HG02759 (cell line): ENCODE data around the gene M6PR.
"Not testable (repeated sequence)": the region's sequence is repeated elsewhere in the genome, so short reads cannot be mapped to it uniquely, and the experiment has no call there.

Source experiments
- ATAC-seq: cut with Tn5 transposase; IDR thresholded peaks from one replicate; pipeline ENCODE4 v1.9.1; 2021; ENCODE audit warnings: mild to moderate bottlenecking, moderate library complexity; ENCODE audit not compliant: unreplicated experiment

M6PR gene

DNA sequence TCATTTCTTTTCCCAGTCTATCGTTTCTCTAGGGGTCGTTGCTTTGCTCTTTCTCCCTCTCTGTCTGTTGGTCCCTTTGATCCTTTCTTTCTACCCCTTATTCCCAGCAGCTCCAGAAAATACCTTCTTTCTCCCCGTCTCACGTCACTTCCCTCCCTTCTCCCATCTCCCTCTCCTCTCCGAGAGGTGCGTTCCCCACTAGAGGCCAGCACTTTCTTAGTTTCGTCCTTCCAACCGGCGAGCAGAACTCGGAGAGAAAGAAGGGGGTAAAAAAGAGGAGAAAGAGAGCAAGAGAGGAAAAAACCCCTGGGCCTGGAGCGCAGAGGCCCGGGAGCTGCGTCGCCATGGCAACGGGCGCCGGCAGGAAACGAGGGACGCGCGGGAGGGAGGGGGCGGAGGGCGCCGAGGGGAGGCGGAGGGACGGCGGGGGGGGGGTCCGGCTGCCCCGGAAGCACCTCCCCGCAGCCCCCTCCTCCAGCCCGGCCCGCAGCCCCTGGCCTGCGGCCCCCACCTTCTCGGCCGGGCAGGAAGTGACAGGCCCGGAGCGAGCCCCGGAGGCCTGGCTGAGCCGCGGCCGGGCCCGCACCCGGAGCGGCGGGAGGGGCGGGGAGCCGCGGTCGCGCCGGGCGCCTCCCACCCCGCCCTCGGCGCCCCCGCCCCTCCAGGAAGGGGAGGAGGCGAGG is 35.3 kb downstream of the M6PR start, which contains the start of gene PHC1:
PHC1 (plus strand) TSS at position 477 of the 683 bp plus-strand sequence. CDS start 3,169 bp downstream, outside the sequence.
- ATAC-seq: peak; percentile 79

DNA sequence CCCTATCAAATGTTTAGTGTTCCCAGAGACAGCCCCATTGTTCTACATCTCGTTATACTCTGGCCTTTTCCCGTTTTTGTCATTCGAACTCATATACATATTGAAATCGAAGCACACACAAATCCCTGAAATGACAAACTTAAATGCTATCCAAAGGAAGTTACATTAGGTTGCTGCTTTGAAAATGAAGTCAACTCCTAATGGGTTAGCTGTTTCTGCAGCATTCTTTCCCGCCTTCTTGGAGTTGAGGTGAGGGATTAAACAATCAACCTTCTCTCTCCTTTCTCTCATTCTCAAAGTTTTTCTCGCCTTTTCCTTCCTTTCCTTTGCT is 35.8 kb downstream of the M6PR start:
- ATAC-seq: no peak

DNA sequence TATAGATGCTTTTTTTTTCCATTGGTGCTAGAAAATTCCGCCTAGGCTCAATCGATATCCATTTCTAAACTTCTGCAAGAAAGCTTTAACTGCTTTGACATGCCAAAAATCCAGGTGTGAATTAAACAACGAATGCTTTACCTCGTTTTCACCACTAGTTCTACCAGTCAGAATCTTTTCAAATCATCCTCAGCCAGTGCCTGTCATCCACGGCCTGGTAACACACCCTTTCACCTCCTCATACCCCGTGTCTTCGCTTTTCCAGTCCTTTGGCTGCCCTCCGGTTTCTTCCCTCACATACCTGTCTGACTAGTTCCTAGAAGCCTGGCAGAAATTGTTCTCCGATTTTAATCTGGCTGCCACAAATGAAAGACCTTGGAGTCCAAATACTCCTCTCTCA is 36.5 kb downstream of the M6PR start:
- ATAC-seq: no peak

DNA sequence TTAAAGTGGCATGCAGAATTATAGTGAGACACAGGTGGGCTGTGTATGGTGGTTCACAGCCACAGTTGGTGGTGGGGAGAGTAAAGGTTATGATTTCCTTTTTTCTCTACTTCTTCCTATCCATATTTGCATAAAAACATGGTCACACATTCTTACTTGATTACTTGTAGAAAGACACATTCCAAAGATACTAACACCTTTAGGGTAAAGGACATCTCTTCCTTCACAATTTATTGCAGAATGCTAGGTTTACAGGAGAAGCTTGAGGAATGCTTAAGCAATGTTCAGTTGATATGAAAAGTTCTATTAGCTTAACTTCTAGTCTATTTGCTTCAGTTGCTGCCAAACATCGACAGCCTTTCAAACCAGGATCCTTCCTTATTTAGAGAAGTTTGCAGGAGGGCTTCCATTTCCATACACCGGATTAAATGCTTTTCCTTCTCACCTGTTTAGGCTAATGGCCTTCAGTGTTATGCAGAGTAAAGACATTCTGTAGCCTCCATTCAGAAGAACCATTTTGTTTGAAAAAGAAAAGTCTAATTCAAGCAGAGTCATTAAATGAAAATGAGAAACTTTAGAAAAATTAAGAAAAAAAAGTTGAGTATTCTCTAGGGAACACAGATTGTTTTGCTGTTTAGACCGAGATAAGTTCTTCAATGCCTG is 37.7 kb downstream of the M6PR start:
- ATAC-seq: no peak

DNA sequence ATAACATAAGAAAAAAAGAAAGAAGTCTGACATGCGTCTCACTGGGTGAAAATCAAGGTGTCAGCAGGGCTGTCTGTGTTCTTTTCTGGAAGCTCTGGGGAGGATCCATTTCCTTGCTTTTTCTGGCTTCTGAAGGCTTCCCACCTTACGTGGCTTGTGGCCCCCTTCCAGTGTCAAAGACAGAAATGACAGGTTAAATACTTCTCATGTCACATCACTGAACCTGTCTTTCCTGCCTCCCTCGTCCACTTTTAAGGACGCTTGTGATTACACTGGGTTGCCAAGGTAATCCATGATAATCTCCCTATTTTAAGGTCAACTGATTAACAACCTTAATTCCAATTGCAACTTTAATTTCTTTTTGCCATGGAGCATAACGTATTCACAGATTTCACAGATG is 39.7 kb downstream of the M6PR start:
- ATAC-seq: no peak

DNA sequence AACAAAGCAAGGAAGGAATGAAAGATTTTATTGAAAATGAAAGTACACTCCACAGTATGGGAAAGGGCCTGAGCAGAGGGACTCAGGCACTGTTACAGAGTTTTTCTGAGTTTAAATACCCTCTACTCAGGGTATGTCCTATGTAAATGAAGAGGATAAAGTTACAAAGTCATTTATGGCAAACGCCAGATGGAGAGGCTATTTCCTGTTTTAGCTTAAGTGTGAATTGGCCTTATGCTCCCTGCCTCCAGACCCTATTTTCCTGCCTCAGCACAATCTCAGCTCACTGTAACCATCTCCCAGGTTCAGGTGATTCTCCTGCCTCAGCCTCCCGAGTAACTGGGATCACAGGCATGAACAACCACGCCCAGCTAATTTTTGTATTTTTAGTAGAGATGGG is 41.9 kb downstream of the M6PR start:
- no peak for ATAC-seq

DNA sequence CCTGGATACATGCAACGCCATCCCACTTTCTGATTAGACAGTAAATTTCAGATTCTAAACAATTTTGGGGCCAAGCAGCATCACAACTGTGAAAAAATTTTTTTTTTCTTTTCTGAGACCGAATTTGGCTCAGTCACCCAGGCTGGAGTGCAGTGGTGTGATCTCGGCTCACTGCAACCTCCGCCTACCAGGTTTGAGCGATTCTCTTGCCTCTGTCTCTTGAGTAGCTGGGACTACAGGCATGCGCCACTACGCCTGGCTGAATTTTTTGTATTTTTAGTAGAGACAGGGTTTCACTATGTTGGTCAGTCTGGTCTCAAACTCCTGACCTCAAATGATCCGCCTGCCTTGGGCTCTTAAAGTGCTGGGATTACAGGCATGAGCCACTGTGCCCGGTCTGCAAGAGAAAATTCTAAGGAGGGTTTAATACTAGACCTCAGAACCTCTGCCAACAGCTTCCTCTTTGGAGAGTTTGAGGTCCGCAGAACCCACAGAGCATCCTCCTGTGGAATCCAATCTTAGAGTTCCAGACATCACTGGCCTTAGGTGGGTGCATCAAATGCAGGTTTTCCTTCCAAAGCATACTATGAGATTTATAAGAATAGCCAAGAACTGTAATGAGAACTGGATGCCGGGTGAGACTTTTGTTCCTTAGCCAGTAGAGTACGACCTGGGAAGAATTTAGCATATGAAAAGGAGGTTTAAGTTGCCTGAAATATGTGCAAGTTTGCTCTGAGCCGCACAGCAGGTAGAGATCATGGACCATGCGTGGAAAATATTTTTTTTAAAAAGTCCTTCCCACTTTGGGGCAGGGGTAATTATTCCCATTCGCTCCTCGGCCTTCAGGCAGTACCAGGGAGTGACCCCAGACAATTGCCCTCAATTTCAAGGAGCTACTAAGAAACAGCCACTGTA is 42.9 kb downstream of the M6PR start:
- no peak for ATAC-seq

DNA sequence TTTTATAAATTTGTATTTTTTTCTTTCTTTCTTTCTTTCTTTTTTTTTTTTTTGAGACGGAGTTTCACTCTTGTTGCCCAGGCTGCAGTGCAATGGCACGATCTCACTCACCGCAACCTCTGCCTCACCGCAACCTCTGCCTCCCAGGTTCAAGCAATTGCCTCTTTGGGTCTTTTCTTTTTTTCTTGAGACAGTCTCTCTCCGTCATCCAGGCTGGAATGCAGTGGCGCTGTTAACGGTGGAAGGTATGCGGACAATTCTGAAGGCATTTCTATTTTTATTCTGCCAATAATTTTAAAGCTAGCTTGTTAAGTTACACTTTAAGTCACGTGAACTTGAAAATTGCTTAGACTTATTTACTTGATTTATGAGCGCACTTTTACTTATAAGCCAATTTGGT is 43.9 kb downstream of the M6PR start:
- ATAC-seq: no peak

DNA sequence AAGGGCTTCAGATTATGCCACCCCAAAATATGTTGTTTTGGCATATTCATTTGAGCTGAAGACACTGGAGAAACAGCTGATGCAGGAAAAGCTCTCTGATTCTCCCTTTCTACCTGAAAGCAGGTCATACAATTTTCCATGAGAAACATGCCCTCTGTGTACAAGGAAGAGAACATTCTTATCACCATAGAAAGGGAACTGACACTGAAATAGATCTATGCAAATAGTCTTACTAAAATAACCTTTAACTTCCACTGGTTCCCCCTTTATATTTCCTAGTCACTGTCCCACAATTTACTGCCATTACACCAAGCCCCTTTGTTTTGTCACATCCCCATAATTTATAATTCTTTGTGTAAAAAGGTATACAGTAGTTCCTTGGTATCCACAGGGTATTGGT is 44.8 kb downstream of the M6PR start:
- ATAC-seq: no peak

DNA sequence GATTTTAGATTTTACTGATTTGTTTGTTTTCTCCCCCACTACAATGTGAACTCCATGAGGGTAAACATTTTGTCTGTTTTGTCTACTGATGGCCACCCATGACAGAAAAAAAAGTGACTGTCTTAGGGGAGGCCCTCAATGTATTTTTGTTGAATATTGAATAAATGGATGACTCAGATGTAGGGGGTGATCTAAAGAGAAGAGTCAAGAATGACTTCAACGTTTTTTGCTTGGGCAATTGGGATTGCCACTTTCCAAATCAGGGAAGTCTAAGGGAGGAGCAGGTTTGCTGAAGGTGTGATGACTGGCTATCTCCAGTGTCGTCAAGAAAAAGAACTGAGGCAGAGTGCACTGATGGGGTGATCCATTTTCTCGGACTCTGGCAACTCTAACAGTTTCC is 45.8 kb downstream of the M6PR start:
- ATAC-seq: no peak

DNA sequence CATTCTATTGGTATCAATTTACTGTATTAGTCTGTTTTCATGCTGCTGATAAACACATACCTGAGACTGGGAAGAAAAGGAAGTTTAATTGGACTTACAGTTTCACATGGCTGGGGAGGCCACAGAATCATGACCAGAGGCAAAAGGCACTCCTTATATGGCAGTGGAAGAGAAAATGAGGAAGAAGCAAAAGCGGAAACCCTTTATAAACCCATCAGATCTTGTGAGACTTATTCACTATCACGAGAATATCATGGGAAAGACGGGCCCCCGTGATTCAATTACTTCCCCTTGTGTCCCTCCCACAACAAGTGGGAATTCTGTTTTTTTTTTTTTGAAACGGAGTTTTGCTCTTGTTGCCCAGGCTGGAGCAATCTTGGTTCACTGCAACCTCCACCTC is 46.7 kb downstream of the M6PR start:
- ATAC-seq: not testable (repeated sequence)

DNA sequence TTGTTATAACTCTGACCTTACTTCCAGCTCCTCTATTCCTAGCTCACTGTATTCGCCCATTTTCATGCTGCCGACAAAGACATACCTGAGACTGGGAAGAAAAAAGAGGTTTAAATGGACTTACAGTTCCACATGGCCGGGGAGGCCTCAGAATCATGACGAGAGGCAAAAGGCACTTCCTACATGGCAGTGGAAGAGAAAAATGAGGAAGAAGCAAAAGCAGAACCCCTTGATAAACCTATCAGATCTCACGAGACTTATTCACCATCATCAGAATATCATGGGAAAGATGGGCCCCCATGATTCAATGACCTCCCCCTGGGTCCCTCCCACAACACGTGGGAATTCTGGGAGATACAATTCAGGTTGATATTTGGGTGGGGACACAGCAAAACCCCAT is 49.6 kb downstream of the M6PR start:
- ATAC-seq: no peak

DNA sequence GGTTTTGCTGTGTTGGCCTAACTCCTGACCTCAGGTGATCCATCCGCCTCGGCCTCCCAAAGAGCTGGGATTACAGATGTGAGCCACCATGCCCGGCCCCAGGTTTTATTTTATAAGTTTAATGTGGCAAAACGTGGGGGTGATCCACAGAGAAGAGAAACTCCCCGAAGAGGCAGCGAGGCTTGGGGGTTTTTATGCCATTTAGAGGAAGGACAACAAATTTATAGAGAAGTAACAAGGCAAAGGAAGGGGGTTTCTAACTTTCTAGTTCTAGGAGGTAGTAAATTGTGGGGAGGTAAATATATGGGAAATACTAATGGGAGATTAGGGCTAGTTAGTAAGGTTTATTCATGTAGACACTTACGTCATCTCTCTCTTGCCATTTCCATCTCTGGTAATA is 52.4 kb downstream of the M6PR start:
- no peak for ATAC-seq

DNA sequence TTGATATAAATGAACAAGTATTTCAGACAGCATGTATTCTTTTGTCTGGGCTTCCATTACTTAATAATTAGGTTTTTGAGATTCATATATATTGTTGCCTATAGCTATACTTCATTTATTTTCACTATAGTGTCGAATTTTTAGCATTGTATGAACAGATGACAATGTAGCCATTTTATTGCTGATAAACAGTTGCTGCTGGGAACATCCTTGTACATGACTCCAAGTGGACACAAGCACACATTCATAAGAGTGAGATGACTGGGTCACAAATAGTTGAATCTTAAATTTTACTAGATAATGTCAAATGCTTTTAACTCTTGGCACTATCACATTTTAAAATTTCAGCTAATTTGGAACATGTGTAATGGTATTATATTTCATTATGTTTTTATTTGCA is 54.5 kb downstream of the M6PR start:
- ATAC-seq: no peak

DNA sequence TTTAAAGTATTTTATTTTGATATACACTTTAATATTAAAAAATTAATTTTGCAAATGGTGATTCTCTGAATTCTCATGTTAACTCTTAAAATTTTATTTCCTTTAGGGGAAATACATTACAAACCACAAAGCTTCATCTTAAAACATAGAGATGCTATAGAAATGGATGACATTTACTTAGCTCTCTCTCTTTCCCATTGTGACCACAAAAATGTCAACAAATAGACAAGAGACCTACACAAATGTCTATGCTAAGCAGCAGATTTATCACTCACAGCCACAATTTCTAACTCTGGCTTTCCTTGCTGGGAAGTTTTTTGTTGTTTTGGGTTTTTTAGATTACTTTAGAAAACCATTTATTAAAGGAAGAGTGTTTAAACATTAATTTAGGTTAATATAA is 55.1 kb downstream of the M6PR start:
- no peak for ATAC-seq

DNA sequence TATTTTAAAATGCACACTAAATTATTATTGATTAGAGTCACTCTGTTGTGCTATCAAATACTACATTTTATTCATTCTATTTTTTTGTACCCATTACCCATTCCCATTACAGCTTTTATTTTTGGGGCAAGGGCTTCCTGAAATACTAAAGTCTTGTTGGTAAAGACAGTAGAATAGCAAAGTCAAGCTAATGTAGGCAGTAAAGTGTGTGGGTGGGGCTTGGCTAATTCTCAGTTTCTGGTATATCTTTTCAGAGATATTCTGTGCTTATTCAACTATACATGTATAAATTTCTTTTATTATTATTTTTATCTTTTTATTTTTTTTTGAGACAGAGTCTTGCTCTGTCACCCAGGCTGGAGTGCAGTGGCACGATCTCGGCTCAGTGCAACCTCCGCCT is 57.5 kb downstream of the M6PR start:
- ATAC-seq: no peak
